WTC11 (cell line): ENCODE measurements around the gene ZNF830.

Experiments
- GABPB1 ChIP-seq: sonication (generic); formaldehyde crosslinking; IDR thresholded peaks from 2 replicates; pipeline ENCODE4 v1.8.1; 2023; ENCODE audit warnings: mild to moderate bottlenecking, missing genetic modification reagents
- NFE2L1 ChIP-seq: sonication (generic); formaldehyde crosslinking; IDR thresholded peaks from 2 replicates; pipeline ENCODE4 v1.8.1; 2023; ENCODE audit warnings: missing genetic modification reagents
- NFYB ChIP-seq: sonication (generic); formaldehyde crosslinking; conservative IDR thresholded peaks from 2 replicates; pipeline ENCODE4 v1.8.0; 2022; ENCODE audit warnings: low read depth, missing genetic modification reagents
- RELA ChIP-seq: sonication (generic); formaldehyde crosslinking; IDR thresholded peaks from 2 replicates; pipeline ENCODE4 v1.8.1; 2022; ENCODE audit warnings: missing genetic modification reagents, mild to moderate bottlenecking, borderline replicate concordance
- SP1 ChIP-seq: sonication (generic); formaldehyde crosslinking; conservative IDR thresholded peaks from 2 replicates; pipeline ENCODE4 v1.8.1; 2022; ENCODE audit warnings: missing genetic modification reagents
- TF ChIP-seq, protein P1 (sequence below): fragments of 200-600 bp; IDR thresholded peaks from 2 replicates; pipeline ENCODE4 v1.8.0; 2022; ENCODE audit warnings: antibody characterized with exemption
- TF ChIP-seq, protein P2 (sequence below): sonication (generic); formaldehyde crosslinking; IDR thresholded peaks from 2 replicates; pipeline ENCODE4 v1.8.1; 2022; ENCODE audit warnings: missing genetic modification reagents, borderline replicate concordance
- TF ChIP-seq, protein P3 (sequence below): sonication (generic); formaldehyde crosslinking; IDR thresholded peaks from 2 replicates; pipeline ENCODE4 v1.8.1; 2023; ENCODE audit warnings: mild to moderate bottlenecking, missing genetic modification reagents
- TF ChIP-seq, protein P4 (sequence below): sonication (generic); formaldehyde crosslinking; IDR thresholded peaks from 2 replicates; pipeline ENCODE4 v1.8.1; 2023; ENCODE audit warnings: mild to moderate bottlenecking, missing genetic modification reagents, moderate library complexity
- TF ChIP-seq, protein P5 (sequence below): sonication (generic); formaldehyde crosslinking; IDR thresholded peaks from 2 replicates; pipeline ENCODE4 v1.8.1; 2023; ENCODE audit warnings: mild to moderate bottlenecking, moderate library complexity, missing genetic modification reagents
- TF ChIP-seq, protein P6 (sequence below): fragments of 250-450 bp; sonication (Bioruptor Pico); IDR thresholded peaks from 2 replicates; pipeline ENCODE4 v1.8.0; 2021; ENCODE audit warnings: mild to moderate bottlenecking

DNA sequence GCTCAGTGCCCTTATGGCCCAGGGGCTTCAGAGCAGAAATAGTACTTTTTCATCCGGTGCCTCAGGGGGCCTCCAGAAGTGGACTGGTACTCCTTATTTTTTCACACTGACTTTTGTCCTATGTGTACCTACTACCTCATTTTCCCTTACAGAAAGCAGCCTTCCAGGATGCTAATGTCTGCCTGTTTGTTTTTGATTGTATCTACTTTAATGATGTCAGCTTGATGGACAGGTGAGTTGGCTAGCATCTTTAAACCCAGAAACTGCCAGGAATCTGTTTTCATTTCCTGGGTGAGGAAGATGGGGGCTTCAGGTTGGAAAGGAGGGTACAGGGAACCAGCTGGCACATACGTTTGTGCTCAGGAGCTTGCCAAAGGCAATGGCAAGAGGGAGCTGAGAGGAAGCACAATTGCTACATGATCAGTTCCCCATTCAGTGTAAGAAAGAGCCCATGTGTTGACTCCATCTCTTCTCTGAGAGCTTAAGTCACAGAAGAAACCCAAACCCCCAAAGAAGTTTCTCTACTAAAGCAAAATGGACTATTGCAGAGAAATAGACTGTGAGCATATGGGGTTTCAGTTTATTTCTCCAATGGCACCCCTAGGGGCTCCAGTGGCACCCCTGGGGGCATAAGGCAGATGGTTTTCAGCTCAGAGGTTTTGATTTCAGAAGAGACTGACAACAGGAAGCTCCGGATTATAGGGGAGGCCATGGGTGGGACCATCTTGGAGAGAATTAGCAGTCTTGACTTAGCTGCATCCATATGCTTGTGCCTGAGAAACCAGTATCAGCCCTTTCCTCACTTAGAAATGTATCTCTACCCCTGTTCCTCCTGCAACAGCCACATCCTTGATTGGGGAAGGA is 35.3 kb downstream of the ZNF830 start:
- TF ChIP-seq, protein P1, sequence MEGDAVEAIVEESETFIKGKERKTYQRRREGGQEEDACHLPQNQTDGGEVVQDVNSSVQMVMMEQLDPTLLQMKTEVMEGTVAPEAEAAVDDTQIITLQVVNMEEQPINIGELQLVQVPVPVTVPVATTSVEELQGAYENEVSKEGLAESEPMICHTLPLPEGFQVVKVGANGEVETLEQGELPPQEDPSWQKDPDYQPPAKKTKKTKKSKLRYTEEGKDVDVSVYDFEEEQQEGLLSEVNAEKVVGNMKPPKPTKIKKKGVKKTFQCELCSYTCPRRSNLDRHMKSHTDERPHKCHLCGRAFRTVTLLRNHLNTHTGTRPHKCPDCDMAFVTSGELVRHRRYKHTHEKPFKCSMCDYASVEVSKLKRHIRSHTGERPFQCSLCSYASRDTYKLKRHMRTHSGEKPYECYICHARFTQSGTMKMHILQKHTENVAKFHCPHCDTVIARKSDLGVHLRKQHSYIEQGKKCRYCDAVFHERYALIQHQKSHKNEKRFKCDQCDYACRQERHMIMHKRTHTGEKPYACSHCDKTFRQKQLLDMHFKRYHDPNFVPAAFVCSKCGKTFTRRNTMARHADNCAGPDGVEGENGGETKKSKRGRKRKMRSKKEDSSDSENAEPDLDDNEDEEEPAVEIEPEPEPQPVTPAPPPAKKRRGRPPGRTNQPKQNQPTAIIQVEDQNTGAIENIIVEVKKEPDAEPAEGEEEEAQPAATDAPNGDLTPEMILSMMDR, result no peak
- no peak for TF ChIP-seq GABPB1 (CRISPR knock-in tag)
- TF ChIP-seq, protein P2, sequence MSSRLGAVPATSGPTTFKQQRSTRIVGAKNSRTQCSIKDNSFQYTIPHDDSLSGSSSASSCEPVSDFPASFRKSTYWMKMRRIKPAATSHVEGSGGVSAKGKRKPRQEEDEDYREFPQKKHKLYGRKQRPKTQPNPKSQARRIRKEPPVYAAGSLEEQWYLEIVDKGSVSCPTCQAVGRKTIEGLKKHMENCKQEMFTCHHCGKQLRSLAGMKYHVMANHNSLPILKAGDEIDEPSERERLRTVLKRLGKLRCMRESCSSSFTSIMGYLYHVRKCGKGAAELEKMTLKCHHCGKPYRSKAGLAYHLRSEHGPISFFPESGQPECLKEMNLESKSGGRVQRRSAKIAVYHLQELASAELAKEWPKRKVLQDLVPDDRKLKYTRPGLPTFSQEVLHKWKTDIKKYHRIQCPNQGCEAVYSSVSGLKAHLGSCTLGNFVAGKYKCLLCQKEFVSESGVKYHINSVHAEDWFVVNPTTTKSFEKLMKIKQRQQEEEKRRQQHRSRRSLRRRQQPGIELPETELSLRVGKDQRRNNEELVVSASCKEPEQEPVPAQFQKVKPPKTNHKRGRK (CRISPR knock-in tag), result no peak
- TF ChIP-seq, protein P3, sequence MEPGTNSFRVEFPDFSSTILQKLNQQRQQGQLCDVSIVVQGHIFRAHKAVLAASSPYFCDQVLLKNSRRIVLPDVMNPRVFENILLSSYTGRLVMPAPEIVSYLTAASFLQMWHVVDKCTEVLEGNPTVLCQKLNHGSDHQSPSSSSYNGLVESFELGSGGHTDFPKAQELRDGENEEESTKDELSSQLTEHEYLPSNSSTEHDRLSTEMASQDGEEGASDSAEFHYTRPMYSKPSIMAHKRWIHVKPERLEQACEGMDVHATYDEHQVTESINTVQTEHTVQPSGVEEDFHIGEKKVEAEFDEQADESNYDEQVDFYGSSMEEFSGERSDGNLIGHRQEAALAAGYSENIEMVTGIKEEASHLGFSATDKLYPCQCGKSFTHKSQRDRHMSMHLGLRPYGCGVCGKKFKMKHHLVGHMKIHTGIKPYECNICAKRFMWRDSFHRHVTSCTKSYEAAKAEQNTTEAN (CRISPR knock-in tag), result no peak
- TF ChIP-seq, protein P4, sequence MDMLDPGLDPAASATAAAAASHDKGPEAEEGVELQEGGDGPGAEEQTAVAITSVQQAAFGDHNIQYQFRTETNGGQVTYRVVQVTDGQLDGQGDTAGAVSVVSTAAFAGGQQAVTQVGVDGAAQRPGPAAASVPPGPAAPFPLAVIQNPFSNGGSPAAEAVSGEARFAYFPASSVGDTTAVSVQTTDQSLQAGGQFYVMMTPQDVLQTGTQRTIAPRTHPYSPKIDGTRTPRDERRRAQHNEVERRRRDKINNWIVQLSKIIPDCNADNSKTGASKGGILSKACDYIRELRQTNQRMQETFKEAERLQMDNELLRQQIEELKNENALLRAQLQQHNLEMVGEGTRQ (CRISPR knock-in tag), result no peak
- TF ChIP-seq, protein P5, sequence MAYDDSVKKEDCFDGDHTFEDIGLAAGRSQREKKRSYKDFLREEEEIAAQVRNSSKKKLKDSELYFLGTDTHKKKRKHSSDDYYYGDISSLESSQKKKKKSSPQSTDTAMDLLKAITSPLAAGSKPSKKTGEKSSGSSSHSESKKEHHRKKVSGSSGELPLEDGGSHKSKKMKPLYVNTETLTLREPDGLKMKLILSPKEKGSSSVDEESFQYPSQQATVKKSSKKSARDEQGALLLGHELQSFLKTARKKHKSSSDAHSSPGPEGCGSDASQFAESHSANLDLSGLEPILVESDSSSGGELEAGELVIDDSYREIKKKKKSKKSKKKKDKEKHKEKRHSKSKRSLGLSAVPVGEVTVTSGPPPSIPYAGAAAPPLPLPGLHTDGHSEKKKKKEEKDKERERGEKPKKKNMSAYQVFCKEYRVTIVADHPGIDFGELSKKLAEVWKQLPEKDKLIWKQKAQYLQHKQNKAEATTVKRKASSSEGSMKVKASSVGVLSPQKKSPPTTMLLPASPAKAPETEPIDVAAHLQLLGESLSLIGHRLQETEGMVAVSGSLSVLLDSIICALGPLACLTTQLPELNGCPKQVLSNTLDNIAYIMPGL, result no peak
- no peak for TF ChIP-seq SP1 (CRISPR knock-in tag)
- no peak for TF ChIP-seq NFE2L1 (CRISPR knock-in tag)
- TF ChIP-seq, protein P6, sequence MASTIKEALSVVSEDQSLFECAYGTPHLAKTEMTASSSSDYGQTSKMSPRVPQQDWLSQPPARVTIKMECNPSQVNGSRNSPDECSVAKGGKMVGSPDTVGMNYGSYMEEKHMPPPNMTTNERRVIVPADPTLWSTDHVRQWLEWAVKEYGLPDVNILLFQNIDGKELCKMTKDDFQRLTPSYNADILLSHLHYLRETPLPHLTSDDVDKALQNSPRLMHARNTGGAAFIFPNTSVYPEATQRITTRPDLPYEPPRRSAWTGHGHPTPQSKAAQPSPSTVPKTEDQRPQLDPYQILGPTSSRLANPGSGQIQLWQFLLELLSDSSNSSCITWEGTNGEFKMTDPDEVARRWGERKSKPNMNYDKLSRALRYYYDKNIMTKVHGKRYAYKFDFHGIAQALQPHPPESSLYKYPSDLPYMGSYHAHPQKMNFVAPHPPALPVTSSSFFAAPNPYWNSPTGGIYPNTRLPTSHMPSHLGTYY (CRISPR knock-in tag), result no peak
- TF ChIP-seq RELA (CRISPR knock-in tag), result no peak
- no peak for TF ChIP-seq NFYB (CRISPR knock-in tag)
